Bronchial epithelial cell (primary cell): ENCODE data around the gene PRICKLE3. TPM values are rescaled to one million over a fixed set of nuclear protein-coding genes. Genes with fewer than 3 reads are reported as not detected.
A peak's percentile ranks its signal among the peaks of the same experiment; 100 is the strongest.
"Not testable (repeated sequence)": the region's sequence is repeated elsewhere in the genome, so short reads cannot be mapped to it uniquely, and the experiment has no call there.

Source experiments
- DNase-seq: peaks from one replicate; pipeline ENCODE4 v3.0.0-alpha.2; 2010; ENCODE audit warnings: low read depth
- FAIRE-seq: peaks from 2 replicates; lab custom pipeline; 2011; peaks lifted over from hg19 to GRCh38; lab: Jason Lieb, UNC
- H3K27me3 ChIP-seq: 2 replicates; pipeline ENCODE4 v1.5.1; 2011; ENCODE audit warnings: low read length; ENCODE audit not compliant: control insufficient read depth, insufficient read depth
- H3K36me3 ChIP-seq: 2 replicates; pipeline ENCODE4 v1.5.1; 2011; ENCODE audit warnings: low read length; ENCODE audit not compliant: control insufficient read depth, insufficient read depth
- H3K4me3 ChIP-seq: 2 replicates; pipeline ENCODE4 v1.5.1; 2011; ENCODE audit warnings: mild to moderate bottlenecking, low read depth, low read length, control low read depth
- total RNA-seq: library from RNA; depleted of rRNA; stranded (reverse); fragments of >200 nt; gene quantifications from 2 replicates; pipeline ENCODE4 v1.2.1, GENCODE V29; 2014
- TF ChIP-seq, protein P1 (sequence below): IDR thresholded peaks from 2 replicates; pipeline ENCODE4 v1.5.1; 2011; ENCODE audit warnings: mild to moderate bottlenecking, moderate library complexity, low read length, control low read depth, inconsistent platforms; ENCODE audit not compliant: insufficient read depth, severe bottlenecking

PRICKLE3 gene
- total RNA-seq, 1 donor from 2014 or later, result 12.1 TPM

GRCh38 chrX:49147936-49148335, 38.2 kb downstream of the PRICKLE3 start:
- DNase-seq (no peak), FAIRE-seq (no peak)
- TF ChIP-seq, protein P1, sequence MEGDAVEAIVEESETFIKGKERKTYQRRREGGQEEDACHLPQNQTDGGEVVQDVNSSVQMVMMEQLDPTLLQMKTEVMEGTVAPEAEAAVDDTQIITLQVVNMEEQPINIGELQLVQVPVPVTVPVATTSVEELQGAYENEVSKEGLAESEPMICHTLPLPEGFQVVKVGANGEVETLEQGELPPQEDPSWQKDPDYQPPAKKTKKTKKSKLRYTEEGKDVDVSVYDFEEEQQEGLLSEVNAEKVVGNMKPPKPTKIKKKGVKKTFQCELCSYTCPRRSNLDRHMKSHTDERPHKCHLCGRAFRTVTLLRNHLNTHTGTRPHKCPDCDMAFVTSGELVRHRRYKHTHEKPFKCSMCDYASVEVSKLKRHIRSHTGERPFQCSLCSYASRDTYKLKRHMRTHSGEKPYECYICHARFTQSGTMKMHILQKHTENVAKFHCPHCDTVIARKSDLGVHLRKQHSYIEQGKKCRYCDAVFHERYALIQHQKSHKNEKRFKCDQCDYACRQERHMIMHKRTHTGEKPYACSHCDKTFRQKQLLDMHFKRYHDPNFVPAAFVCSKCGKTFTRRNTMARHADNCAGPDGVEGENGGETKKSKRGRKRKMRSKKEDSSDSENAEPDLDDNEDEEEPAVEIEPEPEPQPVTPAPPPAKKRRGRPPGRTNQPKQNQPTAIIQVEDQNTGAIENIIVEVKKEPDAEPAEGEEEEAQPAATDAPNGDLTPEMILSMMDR, result no peak
- Histone ChIP-seq H3K4me3 (no peak overlapping the region), H3K36me3 (no peaks in the 10 kb centered on the region), H3K27me3 (no peaks in the 10 kb centered on the region)

DNA sequence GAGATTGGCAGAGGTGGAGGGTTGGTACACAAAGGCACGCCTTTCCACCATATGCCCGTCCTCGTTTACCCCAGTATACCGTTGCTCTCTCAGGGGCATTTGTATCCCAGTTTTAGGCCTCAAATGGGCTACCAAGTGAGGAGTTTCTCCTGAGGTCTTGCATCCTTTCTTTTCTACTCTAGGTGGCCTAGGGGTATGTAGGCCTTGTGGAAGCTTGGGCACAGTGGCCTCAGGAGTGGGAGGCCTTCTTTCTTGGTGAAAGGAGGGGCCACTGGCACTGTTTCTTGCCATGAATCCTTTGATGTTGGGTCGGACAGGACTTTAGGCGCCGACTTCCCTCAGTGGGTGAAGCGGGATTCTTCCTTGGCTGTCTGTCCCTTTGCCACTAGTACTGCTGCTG, 38.9 kb downstream of the PRICKLE3 start:
- TF ChIP-seq, protein P1, result no peak
- no peaks in the 10 kb centered on the region for H3K27me3 ChIP-seq
- no peak overlapping the region for H3K4me3 ChIP-seq
- DNase-seq, result no peak
- no peaks in the 10 kb centered on the region for H3K36me3 ChIP-seq
- no peak for FAIRE-seq

GRCh38 chrX:49143154-49143553, 43.0 kb downstream of the PRICKLE3 start:
- DNase-seq, result peak; percentile 2

DNA sequence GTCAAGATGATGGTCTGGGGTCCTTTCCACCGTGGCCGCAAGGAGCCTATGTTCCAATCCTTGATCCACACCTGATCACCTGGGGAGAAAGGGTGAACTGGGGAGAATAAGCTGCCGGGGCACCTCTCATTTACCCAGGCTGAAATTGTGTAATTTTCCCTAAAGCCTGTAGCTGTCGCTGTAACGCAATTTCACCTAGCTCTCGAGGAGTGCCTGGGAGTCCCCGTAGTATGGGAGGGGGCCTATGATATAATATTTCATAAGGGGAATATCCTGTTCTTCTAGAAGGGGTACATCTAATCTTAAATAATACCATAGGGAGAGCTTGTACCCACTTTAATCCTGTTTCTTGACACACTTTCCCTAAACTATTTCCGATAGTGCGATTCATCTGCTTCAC, 43.9 kb downstream of the PRICKLE3 start:
- not testable (repeated sequence) for FAIRE-seq, H3K27me3 ChIP-seq, H3K36me3 ChIP-seq, H3K4me3 ChIP-seq
- TF ChIP-seq, protein P1, result peak; percentile 2
- DNase-seq, result peak; percentile 4

More at GRCh38 chrX:49143154-49143553, 43.0 kb downstream of the PRICKLE3 start:
- not testable (repeated sequence) for H3K27me3 ChIP-seq, H3K4me3 ChIP-seq, FAIRE-seq, H3K36me3 ChIP-seq

DNA sequence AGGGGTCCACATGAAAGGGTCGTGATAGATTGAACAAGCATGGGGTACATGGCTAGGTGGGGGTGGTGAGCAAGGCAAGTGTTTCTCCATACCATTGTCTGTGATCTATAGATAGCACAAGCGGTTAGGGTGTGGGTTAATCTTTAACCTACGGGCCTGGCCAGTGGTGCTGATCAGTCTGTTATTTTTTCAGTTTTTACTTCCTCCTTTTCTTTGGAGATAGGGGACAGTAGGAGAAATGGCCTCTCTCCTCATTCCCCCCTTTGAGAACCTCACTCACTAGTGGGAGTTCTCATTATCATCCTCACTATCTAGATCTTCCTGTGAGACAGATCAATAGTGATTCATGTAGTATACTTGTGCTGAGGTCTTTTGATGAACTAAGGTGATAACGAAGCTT, 46.5 kb downstream of the PRICKLE3 start:
- no peak for FAIRE-seq
- no peaks in the 10 kb centered on the region for H3K27me3 ChIP-seq
- TF ChIP-seq, protein P1, result no peak
- H3K36me3 ChIP-seq, result no peaks in the 10 kb centered on the region
- DNase-seq, result no peak
- no peak overlapping the region for H3K4me3 ChIP-seq

DNA sequence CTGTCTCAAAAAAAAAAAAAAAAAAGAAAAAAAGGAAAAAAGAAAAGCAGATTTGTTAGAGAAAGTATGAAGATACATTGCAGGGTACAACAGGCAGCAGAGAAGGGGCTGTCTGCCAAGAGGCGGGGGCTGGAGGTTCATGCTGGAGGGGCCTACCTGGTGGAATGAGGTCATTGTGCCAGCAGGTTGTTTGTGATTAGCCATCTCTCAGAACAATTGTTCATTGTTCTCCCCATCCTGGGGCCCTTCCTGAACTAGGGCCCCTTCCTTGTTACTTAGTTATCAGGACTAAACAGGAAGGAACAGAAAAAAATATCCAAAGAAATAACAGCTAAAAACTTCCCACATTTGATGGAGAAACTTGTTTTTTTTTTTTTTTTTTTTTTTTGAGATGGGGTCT, 48.7 kb downstream of the PRICKLE3 start:
- FAIRE-seq (no peak), DNase-seq (no peak)
- Histone ChIP-seq H3K36me3 (no peaks in the 10 kb centered on the region), H3K27me3 (no peaks in the 10 kb centered on the region), H3K4me3 (no peak overlapping the region)
- TF ChIP-seq, protein P1, result no peak
